Neural cell (in vitro differentiated cells): Measurements from ENCODE around the gene FOXQ1. TPM values are rescaled to one million over a fixed set of nuclear protein-coding genes. Genes with fewer than 3 reads are reported as not detected.
"Not testable (repeated sequence)": the region's sequence is repeated elsewhere in the genome, so short reads cannot be mapped to it uniquely, and the experiment has no call there.

Source experiments
- H2AFZ ChIP-seq: fragments of 200-600, 300-800 bp; sonication (generic), shearing (Covaris generic); 2 replicates; pipeline ENCODE4 v1.6.0; 2014; ENCODE audit warnings: low read depth, mild to moderate bottlenecking, antibody characterized with exemption, low read length, moderate library complexity
- H3F3A ChIP-seq: fragments of 200-600 bp; shearing (Covaris generic); 2 replicates; pipeline ENCODE4 v1.6.1; 2016; ENCODE audit warnings: mild to moderate bottlenecking, moderate library complexity, mixed read lengths, antibody characterized with exemption, low read length; ENCODE audit not compliant: insufficient read depth, poor library complexity, severe bottlenecking
- H3K27ac ChIP-seq: fragments of 200-600, 300-800 bp; sonication (generic), shearing (Covaris generic); 2 replicates; pipeline ENCODE4 v1.5.1; 2014; ENCODE audit warnings: mild to moderate bottlenecking, low read length, moderate library complexity
- H3K27me3 ChIP-seq: fragments of 300-800, 200-600 bp; sonication (generic), shearing (Covaris generic); 2 replicates; pipeline ENCODE4 v1.6.0; 2014; ENCODE audit warnings: mild to moderate bottlenecking, low read depth, low read length, moderate library complexity; ENCODE audit not compliant: insufficient read depth
- H3K36me3 ChIP-seq: fragments of 300-800, 200-600 bp; sonication (generic), shearing (Covaris generic); 2 replicates; pipeline ENCODE4 v1.5.1; 2014; ENCODE audit warnings: mild to moderate bottlenecking, antibody characterized with exemption, low read length, moderate library complexity; ENCODE audit not compliant: insufficient read depth
- H3K4me2 ChIP-seq: fragments of 300-800, 200-600 bp; sonication (generic), shearing (Covaris generic); 2 replicates; pipeline ENCODE4 v1.6.0; 2014; ENCODE audit warnings: mild to moderate bottlenecking, low read length
- H3K4me3 ChIP-seq: fragments of 300-800, 200-600 bp; sonication (generic), shearing (Covaris generic); 2 replicates; pipeline ENCODE4 v1.5.1; 2014; ENCODE audit warnings: mild to moderate bottlenecking, low read length, moderate library complexity
- H3K79me2 ChIP-seq: fragments of 200-600 bp; shearing (Covaris generic); replicated peaks from 2 replicates; pipeline ENCODE4 v1.6.0; 2014; ENCODE audit warnings: mild to moderate bottlenecking, low read length, moderate library complexity; ENCODE audit not compliant: insufficient read depth
- H3K9ac ChIP-seq: fragments of 300-800, 200-600 bp; sonication (generic), shearing (Covaris generic); 2 replicates; pipeline ENCODE4 v1.6.1; 2016; ENCODE audit warnings: mild to moderate bottlenecking, low read length, mixed read lengths
- H3K9me2 ChIP-seq: fragments of 200-600 bp; shearing (Covaris generic); 2 replicates; pipeline ENCODE4 v1.6.1; 2016; ENCODE audit warnings: mild to moderate bottlenecking, low read length, mixed read lengths; ENCODE audit not compliant: insufficient read depth
- H3K9me3 ChIP-seq: fragments of 200-600, 300-800 bp; sonication (generic), shearing (Covaris generic); 2 replicates; pipeline ENCODE4 v1.6.1; 2016; ENCODE audit warnings: mild to moderate bottlenecking, mixed run types, low read length, moderate library complexity, mixed read lengths
- H4K20me1 ChIP-seq: fragments of 200-600 bp; shearing (Covaris generic); 2 replicates; pipeline ENCODE4 v1.6.1; 2016; ENCODE audit warnings: mild to moderate bottlenecking, mixed run types; ENCODE audit not compliant: insufficient read depth
- EP300 ChIP-seq: fragments of 450-650 bp; conservative IDR thresholded peaks from 2 replicates; pipeline ENCODE4 v1.6.1; 2014; ENCODE audit warnings: antibody characterized with exemption, mild to moderate bottlenecking, moderate library complexity; ENCODE audit not compliant: poor library complexity, severe bottlenecking
- EZH2 ChIP-seq: fragments of 200-600, 300-800 bp; shearing (Covaris generic), sonication (generic); IDR thresholded peaks from 2 replicates; pipeline ENCODE4 v1.6.1; 2014; ENCODE audit warnings: antibody characterized with exemption, low read length, borderline replicate concordance, mild to moderate bottlenecking; ENCODE audit not compliant: insufficient read depth, poor library complexity, severe bottlenecking
- MXI1 ChIP-seq: fragments of 450-650 bp; conservative IDR thresholded peaks from 2 replicates; pipeline ENCODE4 v1.6.1; 2014; ENCODE audit warnings: antibody characterized with exemption, mild to moderate bottlenecking; ENCODE audit not compliant: poor library complexity, severe bottlenecking
- POLR2AphosphoS5 ChIP-seq: IDR thresholded peaks from 2 replicates; pipeline ENCODE4 v1.6.1; 2012
- RAD21 ChIP-seq: fragments of 450-650 bp; conservative IDR thresholded peaks from 2 replicates; pipeline ENCODE4 v1.6.1; 2014; ENCODE audit warnings: antibody characterized with exemption, mild to moderate bottlenecking, moderate library complexity
- REST ChIP-seq: IDR thresholded peaks from 2 replicates; pipeline ENCODE4 v1.6.1; 2012; ENCODE audit warnings: borderline replicate concordance
- SMC3 ChIP-seq: fragments of 450-650 bp; conservative IDR thresholded peaks from 2 replicates; pipeline ENCODE4 v1.6.1; 2014; ENCODE audit warnings: antibody characterized with exemption, mild to moderate bottlenecking, moderate library complexity; ENCODE audit not compliant: poor library complexity
- TAF1 ChIP-seq: IDR thresholded peaks from 2 replicates; pipeline ENCODE4 v1.6.1; 2012; ENCODE audit warnings: low read depth
- polyA plus RNA-seq: library from polyadenylated mRNA; depleted of rRNA; stranded (reverse); fragments of >200 nt; gene quantifications from 2 replicates; pipeline ENCODE4 v1.2.3, GENCODE V29; 2014
- TF ChIP-seq, protein P1 (sequence below): fragments of 450-650 bp; IDR thresholded peaks from 2 replicates; pipeline ENCODE4 v1.5.1; 2014; ENCODE audit warnings: antibody characterized with exemption, mild to moderate bottlenecking, moderate library complexity; ENCODE audit not compliant: poor library complexity, severe bottlenecking

FOXQ1 gene
- polyA plus RNA-seq, 1 donor from 2014 or later = not detected

DNA sequence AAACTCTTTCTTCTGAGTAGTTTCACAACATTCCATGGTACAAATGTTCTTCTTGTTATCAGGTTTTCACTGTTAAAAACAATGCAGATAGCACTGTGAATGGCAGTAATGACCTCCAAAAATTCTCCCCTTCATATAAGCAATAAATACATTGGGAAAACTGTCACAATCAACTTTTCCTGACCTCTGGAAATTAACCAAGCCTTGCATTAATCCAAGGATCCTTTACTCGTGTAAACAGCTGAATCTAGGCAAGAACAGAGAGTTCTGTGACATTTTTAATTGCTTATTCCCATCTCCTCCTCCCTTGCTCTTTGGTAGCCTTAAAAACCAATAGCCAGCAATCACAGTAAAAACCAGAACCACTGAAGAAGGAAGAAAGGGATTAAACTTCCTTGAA is 37.8 kb downstream of the FOXQ1 start:
- H2AFZ ChIP-seq = no peak overlapping the region
- TF ChIP-seq MXI1 (no peak), POLR2AphosphoS5 (no peak), REST (no peak), RAD21 (no peak), EP300 (no peak), EZH2 (no peak), SMC3 (no peak), TAF1 (no peak)
- TF ChIP-seq, protein P1, sequence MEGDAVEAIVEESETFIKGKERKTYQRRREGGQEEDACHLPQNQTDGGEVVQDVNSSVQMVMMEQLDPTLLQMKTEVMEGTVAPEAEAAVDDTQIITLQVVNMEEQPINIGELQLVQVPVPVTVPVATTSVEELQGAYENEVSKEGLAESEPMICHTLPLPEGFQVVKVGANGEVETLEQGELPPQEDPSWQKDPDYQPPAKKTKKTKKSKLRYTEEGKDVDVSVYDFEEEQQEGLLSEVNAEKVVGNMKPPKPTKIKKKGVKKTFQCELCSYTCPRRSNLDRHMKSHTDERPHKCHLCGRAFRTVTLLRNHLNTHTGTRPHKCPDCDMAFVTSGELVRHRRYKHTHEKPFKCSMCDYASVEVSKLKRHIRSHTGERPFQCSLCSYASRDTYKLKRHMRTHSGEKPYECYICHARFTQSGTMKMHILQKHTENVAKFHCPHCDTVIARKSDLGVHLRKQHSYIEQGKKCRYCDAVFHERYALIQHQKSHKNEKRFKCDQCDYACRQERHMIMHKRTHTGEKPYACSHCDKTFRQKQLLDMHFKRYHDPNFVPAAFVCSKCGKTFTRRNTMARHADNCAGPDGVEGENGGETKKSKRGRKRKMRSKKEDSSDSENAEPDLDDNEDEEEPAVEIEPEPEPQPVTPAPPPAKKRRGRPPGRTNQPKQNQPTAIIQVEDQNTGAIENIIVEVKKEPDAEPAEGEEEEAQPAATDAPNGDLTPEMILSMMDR = no peak
- H3K9me3 ChIP-seq = no peaks in the 10 kb centered on the region
- no peak overlapping the region for H3K27ac ChIP-seq
- no peaks in the 10 kb centered on the region for H3K9me2 ChIP-seq
- H3K36me3 ChIP-seq = no peaks in the 10 kb centered on the region
- H4K20me1 ChIP-seq = no peaks in the 10 kb centered on the region
- no peaks in the 10 kb centered on the region for H3K79me2 ChIP-seq
- no peak overlapping the region for H3K9ac ChIP-seq
- no peaks in the 10 kb centered on the region for H3F3A ChIP-seq
- no peak overlapping the region for H3K4me2 ChIP-seq
- no peaks in the 10 kb centered on the region for H3K27me3 ChIP-seq
- no peak overlapping the region for H3K4me3 ChIP-seq

DNA sequence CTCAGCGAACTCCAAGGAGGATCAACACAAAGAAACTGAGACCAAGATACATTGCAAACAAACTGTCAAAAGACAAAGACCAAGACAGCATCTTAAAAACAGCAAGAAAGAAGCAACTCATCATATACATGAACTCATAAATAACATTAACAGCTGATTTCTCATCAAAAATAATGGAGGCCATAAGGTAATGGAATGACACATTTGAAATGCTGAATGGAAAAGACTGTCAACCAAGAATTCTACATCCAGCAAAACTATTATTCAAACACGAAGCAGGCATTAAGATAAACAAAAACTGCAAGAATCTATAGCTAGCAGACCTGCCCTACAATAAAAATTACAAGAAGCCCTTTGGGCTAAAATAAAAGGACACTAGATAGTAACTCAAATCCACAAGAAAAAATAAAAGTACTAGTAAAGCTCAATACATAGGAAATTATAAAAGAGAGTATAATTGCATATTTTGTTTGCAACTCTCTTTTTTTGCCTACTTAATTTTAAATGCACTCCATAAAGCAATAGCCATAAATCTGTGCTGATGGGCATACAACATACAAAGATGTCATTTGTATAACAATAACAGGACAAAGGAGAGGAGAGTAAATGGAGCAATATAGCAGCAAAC is 39.6 kb downstream of the FOXQ1 start:
- Histone ChIP-seq H3K36me3 (no peaks in the 10 kb centered on the region), H3F3A (no peaks in the 10 kb centered on the region), H3K9me2 (no peaks in the 10 kb centered on the region), H3K9me3 (no peaks in the 10 kb centered on the region), H3K4me3 (no peak overlapping the region), H4K20me1 (no peaks in the 10 kb centered on the region), H2AFZ (no peak overlapping the region), H3K27me3 (no peaks in the 10 kb centered on the region), H3K4me2 (no peak overlapping the region), H3K79me2 (no peaks in the 10 kb centered on the region), H3K27ac (no peak overlapping the region), H3K9ac (no peak overlapping the region)
- TF ChIP-seq POLR2AphosphoS5 (no peak), TAF1 (no peak), SMC3 (no peak), RAD21 (no peak), EZH2 (no peak), EP300 (no peak), MXI1 (no peak), REST (no peak)
- TF ChIP-seq, protein P1 = no peak

- H3K79me2 ChIP-seq, H3K4me2 ChIP-seq, H4K20me1 ChIP-seq, H2AFZ ChIP-seq, H3K27me3 ChIP-seq, H3K36me3 ChIP-seq, H3K9me3 ChIP-seq, H3K4me3 ChIP-seq, H3K27ac ChIP-seq, H3F3A ChIP-seq, H3K9ac ChIP-seq, H3K9me2 ChIP-seq: not testable (repeated sequence)
Measured at GRCh38 chr6:1355068-1355467, 43.2 kb downstream of the FOXQ1 start.
